ENCODE data around the gene SCYGR2. TPM values are rescaled to one million over a fixed set of nuclear protein-coding genes. Genes with fewer than 3 reads are reported as not detected.

SCYGR2 gene
- polyA plus RNA-seq, 1 of the 3 experiments (the other 2 are of a cell fraction): not detected

DNA sequence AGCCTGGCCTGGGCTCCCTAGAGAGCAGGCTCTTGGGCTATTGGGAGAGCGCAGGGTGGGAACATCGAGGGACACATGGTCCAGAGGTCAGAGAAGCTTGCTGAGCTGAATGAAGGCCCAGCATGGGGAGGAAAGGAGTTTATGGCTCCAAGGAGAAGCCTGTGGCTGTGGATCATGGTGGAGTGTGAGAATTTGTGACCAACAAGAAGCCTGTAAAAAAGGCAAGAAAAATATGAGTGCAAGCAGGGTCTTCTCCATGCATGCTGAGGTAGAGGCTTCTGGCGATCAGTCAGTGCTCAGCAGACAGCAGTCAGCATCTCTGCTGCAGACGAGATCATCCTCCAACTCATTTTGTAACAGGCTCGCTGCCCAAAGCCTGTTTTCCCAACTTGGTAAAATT is 17.2 kb downstream of the SCYGR2 start:
- whole genome bisulfite sequencing (ENCODE audit: low lambda C conversion rate): 67% methylated on average over 5 of the region's 5 CpGs
- H3K79me2 ChIP-seq (ENCODE audit: insufficient read depth): no peaks in the 10 kb centered on the region
- H4K20me1 ChIP-seq (ENCODE audit: insufficient read depth): no peaks in the 10 kb centered on the region
- H3K27me3 ChIP-seq (ENCODE audit: insufficient read depth): no peaks in the 10 kb centered on the region
- H3K9me3 ChIP-seq: no peaks in the 10 kb centered on the region
- no peak overlapping the region for H3K4me2 ChIP-seq
- H3K4me3 ChIP-seq (ENCODE audit: low read depth in 2 of 2, low read length in 1 of 2): no peak overlapping the region
- no peaks in the 10 kb centered on the region; a peak in 1 of 4 replicates for H3K4me1 ChIP-seq (ENCODE audit: control insufficient read depth in 1 of 2, insufficient read depth in 2 of 2, low read depth in 1 of 2, low read length in 1 of 2)
- no peaks in the 10 kb centered on the region for H3K9me2 ChIP-seq
- no peak overlapping the region for H3K27ac ChIP-seq (ENCODE audit: low read depth in 2 of 2, low read length in 1 of 2)
- H3F3A ChIP-seq (replicated peaks; ENCODE audit: insufficient read depth): no peaks in the 10 kb centered on the region
- ChIA-PET POLR2A (no interaction called here), CTCF (no interaction called here)
- H3K36me3 ChIP-seq (replicated peaks in 1 of 2; ENCODE audit: control insufficient read depth in 1 of 2, insufficient read depth in 2 of 2, low read length in 1 of 2): no peaks in the 10 kb centered on the region
- TF ChIP-seq MEF2A (IDR thresholded peaks at IDR 0.05; ENCODE audit: borderline replicate concordance, low read depth) (no peak), TEAD4 (IDR thresholded peaks at IDR 0.05; ENCODE audit: borderline replicate concordance, insufficient read depth) (no peak), EP300 (IDR thresholded peaks at IDR 0.05; ENCODE audit: borderline replicate concordance in 1 of 2, low read depth in 1 of 2, low read length in 1 of 2) (no peak), SMC3 (IDR thresholded peaks at IDR 0.05; ENCODE audit: low read depth, low read length) (no peak)
- H2AFZ ChIP-seq (ENCODE audit: low read depth): no peak overlapping the region
- H3K9ac ChIP-seq: no peak overlapping the region
- DNase-seq: no peak

DNA sequence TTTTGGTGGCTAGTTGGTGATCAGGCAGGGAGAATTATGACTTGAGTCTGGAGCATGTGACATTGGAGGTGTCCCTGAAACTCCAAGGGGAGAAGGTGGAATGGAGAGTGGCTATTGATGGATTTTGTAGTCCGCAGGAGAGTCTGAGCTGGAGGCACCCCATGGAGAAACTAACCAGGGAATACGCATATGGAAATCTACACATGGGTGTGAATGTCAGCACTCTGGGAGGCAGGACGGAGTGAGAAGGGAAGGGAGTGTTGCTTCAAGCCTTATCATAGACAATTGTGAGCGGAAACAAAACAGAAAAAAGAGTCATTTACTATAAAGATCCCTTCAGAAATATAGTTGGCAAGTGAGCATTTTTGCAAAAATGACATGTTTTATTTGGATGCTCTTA is 17.9 kb downstream of the SCYGR2 start:
- 79% methylated on average over 4 of the region's 4 CpGs for WGBS (ENCODE audit: low lambda C conversion rate)
- Histone ChIP-seq H3K4me1 (ENCODE audit: control insufficient read depth in 1 of 2, insufficient read depth in 2 of 2, low read depth in 1 of 2, low read length in 1 of 2) (no peaks in the 10 kb centered on the region; a peak in 1 of 4 replicates), H3K36me3 (replicated peaks in 1 of 2; ENCODE audit: control insufficient read depth in 1 of 2, insufficient read depth in 2 of 2, low read length in 1 of 2) (no peaks in the 10 kb centered on the region), H2AFZ (ENCODE audit: low read depth) (no peak overlapping the region), H3K4me2 (no peak overlapping the region), H4K20me1 (ENCODE audit: insufficient read depth) (no peaks in the 10 kb centered on the region), H3K27me3 (ENCODE audit: insufficient read depth) (no peaks in the 10 kb centered on the region), H3K9me3 (no peaks in the 10 kb centered on the region), H3K9me2 (no peaks in the 10 kb centered on the region), H3K9ac (no peak overlapping the region), H3K4me3 (ENCODE audit: low read depth in 2 of 2, low read length in 1 of 2) (no peak overlapping the region), H3K79me2 (ENCODE audit: insufficient read depth) (no peaks in the 10 kb centered on the region), H3K27ac (ENCODE audit: low read depth in 2 of 2, low read length in 1 of 2) (no peak overlapping the region), H3F3A (replicated peaks; ENCODE audit: insufficient read depth) (no peaks in the 10 kb centered on the region)
- DNase-seq: no peak
- TF ChIP-seq CHD2 (IDR thresholded peaks at IDR 0.05; ENCODE audit: low read length, partially characterized antibody) (no peak), TAF1 (IDR thresholded peaks at IDR 0.05; ENCODE audit: borderline replicate concordance, low read depth, low read length) (no peak), FOXJ3 (CRISPR knock-in tag; IDR thresholded peaks at IDR 0.05) (no peak), RCOR1 (IDR thresholded peaks at IDR 0.05; ENCODE audit: low read length) (no peak), SMC3 (IDR thresholded peaks at IDR 0.05; ENCODE audit: low read depth, low read length) (no peak), TEAD4 (IDR thresholded peaks at IDR 0.05; ENCODE audit: borderline replicate concordance, insufficient read depth) (no peak), NFIC (IDR thresholded peaks at IDR 0.05; ENCODE audit: borderline replicate concordance) (no peak), NRF1 (IDR thresholded peaks at IDR 0.05; ENCODE audit: low read depth, low read length) (no peak), EP300 (IDR thresholded peaks at IDR 0.05; ENCODE audit: borderline replicate concordance in 1 of 2, low read depth in 1 of 2, low read length in 1 of 2) (no peak)
- TF ChIP-seq, protein P1, sequence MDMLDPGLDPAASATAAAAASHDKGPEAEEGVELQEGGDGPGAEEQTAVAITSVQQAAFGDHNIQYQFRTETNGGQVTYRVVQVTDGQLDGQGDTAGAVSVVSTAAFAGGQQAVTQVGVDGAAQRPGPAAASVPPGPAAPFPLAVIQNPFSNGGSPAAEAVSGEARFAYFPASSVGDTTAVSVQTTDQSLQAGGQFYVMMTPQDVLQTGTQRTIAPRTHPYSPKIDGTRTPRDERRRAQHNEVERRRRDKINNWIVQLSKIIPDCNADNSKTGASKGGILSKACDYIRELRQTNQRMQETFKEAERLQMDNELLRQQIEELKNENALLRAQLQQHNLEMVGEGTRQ (IDR thresholded peaks at IDR 0.05; ENCODE audit: borderline replicate concordance, low read depth, low read length): no peak
- TF ChIP-seq, protein P2, sequence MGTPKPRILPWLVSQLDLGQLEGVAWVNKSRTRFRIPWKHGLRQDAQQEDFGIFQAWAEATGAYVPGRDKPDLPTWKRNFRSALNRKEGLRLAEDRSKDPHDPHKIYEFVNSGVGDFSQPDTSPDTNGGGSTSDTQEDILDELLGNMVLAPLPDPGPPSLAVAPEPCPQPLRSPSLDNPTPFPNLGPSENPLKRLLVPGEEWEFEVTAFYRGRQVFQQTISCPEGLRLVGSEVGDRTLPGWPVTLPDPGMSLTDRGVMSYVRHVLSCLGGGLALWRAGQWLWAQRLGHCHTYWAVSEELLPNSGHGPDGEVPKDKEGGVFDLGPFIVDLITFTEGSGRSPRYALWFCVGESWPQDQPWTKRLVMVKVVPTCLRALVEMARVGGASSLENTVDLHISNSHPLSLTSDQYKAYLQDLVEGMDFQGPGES (IDR thresholded peaks at IDR 0.05; ENCODE audit: low read depth, low read length): no peak
- TF ChIP-seq, protein P3, sequence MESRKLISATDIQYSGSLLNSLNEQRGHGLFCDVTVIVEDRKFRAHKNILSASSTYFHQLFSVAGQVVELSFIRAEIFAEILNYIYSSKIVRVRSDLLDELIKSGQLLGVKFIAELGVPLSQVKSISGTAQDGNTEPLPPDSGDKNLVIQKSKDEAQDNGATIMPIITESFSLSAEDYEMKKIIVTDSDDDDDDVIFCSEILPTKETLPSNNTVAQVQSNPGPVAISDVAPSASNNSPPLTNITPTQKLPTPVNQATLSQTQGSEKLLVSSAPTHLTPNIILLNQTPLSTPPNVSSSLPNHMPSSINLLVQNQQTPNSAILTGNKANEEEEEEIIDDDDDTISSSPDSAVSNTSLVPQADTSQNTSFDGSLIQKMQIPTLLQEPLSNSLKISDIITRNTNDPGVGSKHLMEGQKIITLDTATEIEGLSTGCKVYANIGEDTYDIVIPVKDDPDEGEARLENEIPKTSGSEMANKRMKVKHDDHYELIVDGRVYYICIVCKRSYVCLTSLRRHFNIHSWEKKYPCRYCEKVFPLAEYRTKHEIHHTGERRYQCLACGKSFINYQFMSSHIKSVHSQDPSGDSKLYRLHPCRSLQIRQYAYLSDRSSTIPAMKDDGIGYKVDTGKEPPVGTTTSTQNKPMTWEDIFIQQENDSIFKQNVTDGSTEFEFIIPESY (IDR thresholded peaks at IDR 0.05; ENCODE audit: borderline replicate concordance, low read depth): no peak
- TF ChIP-seq, protein P4, sequence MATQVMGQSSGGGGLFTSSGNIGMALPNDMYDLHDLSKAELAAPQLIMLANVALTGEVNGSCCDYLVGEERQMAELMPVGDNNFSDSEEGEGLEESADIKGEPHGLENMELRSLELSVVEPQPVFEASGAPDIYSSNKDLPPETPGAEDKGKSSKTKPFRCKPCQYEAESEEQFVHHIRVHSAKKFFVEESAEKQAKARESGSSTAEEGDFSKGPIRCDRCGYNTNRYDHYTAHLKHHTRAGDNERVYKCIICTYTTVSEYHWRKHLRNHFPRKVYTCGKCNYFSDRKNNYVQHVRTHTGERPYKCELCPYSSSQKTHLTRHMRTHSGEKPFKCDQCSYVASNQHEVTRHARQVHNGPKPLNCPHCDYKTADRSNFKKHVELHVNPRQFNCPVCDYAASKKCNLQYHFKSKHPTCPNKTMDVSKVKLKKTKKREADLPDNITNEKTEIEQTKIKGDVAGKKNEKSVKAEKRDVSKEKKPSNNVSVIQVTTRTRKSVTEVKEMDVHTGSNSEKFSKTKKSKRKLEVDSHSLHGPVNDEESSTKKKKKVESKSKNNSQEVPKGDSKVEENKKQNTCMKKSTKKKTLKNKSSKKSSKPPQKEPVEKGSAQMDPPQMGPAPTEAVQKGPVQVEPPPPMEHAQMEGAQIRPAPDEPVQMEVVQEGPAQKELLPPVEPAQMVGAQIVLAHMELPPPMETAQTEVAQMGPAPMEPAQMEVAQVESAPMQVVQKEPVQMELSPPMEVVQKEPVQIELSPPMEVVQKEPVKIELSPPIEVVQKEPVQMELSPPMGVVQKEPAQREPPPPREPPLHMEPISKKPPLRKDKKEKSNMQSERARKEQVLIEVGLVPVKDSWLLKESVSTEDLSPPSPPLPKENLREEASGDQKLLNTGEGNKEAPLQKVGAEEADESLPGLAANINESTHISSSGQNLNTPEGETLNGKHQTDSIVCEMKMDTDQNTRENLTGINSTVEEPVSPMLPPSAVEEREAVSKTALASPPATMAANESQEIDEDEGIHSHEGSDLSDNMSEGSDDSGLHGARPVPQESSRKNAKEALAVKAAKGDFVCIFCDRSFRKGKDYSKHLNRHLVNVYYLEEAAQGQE (IDR thresholded peaks at IDR 0.05; ENCODE audit: low read depth, low read length): no peak
- TF ChIP-seq, protein P5, sequence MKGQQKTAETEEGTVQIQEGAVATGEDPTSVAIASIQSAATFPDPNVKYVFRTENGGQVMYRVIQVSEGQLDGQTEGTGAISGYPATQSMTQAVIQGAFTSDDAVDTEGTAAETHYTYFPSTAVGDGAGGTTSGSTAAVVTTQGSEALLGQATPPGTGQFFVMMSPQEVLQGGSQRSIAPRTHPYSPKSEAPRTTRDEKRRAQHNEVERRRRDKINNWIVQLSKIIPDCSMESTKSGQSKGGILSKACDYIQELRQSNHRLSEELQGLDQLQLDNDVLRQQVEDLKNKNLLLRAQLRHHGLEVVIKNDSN (IDR thresholded peaks at IDR 0.05; ENCODE audit: borderline replicate concordance, low read depth): no peak
- ChIA-PET POLR2A (no interaction called here), CTCF (no interaction called here)
